ENCODE data around the gene STRN3.

STRN3 gene

GRCh38 chr14:31000629-31001338 lies 25.4 kb downstream of the STRN3 start:
- DNase-seq: no peak
- Mint-ChIP-seq H3K4me3 (no peak overlapping the region), H3K27ac (no peak overlapping the region), H3K27me3 (ENCODE audit: low read depth, poor library complexity) (no peaks in the 10 kb centered on the region), H3K36me3 (ENCODE audit: low read depth) (peaks cover 85% of the 10 kb centered on the region), H3K9me3 (peaks cover 61% of the 10 kb centered on the region), H3K4me1 (peaks cover 5% of the 10 kb centered on the region)
- no peak for TF ChIP-seq CTCF (IDR thresholded peaks at IDR 0.05)

GRCh38 chr14:30999038-30999773 lies 27.0 kb downstream of the STRN3 start:
- Mint-ChIP-seq H3K9me3 (peaks cover 61% of the 10 kb centered on the region), H3K4me3 (no peak overlapping the region), H3K4me1 (peaks cover 7% of the 10 kb centered on the region), H3K36me3 (ENCODE audit: low read depth) (peaks cover 90% of the 10 kb centered on the region), H3K27ac (no peak overlapping the region), H3K27me3 (ENCODE audit: low read depth, poor library complexity) (no peaks in the 10 kb centered on the region)
- no peak for DNase-seq
- TF ChIP-seq CTCF (IDR thresholded peaks at IDR 0.05): no peak

GRCh38 chr14:30998100-30998706 lies 28.0 kb downstream of the STRN3 start:
- H3K27ac Mint-ChIP-seq: no peak overlapping the region
- H3K36me3 Mint-ChIP-seq (ENCODE audit: low read depth): peaks cover 81% of the 10 kb centered on the region
- H3K4me1 Mint-ChIP-seq: peaks cover 7% of the 10 kb centered on the region
- no peak overlapping the region for H3K4me3 Mint-ChIP-seq
- TF ChIP-seq CTCF (IDR thresholded peaks at IDR 0.05): no peak
- DNase-seq: no peak
- no peaks in the 10 kb centered on the region for H3K27me3 Mint-ChIP-seq (ENCODE audit: low read depth, poor library complexity)
- H3K9me3 Mint-ChIP-seq: peaks cover 58% of the 10 kb centered on the region

GRCh38 chr14:30996892-30997659 lies 29.1 kb downstream of the STRN3 start:
- no peak for DNase-seq
- Mint-ChIP-seq H3K27me3 (ENCODE audit: low read depth, poor library complexity) (no peaks in the 10 kb centered on the region), H3K27ac (peak overlapping the region; percentile 35), H3K9me3 (peaks cover 52% of the 10 kb centered on the region), H3K36me3 (ENCODE audit: low read depth) (peaks cover 71% of the 10 kb centered on the region), H3K4me3 (no peak overlapping the region), H3K4me1 (peaks cover 7% of the 10 kb centered on the region)
- TF ChIP-seq CTCF (IDR thresholded peaks at IDR 0.05): no peak

- peak overlapping the region; percentile 79 for H3K27ac Mint-ChIP-seq
- no peak for TF ChIP-seq CTCF (IDR thresholded peaks at IDR 0.05)
- no peak for DNase-seq
- peaks cover 11% of the 10 kb centered on the region for H3K4me1 Mint-ChIP-seq
- no peaks in the 10 kb centered on the region for H3K27me3 Mint-ChIP-seq (ENCODE audit: low read depth, poor library complexity)
- H3K4me3 Mint-ChIP-seq: no peak overlapping the region
- peaks cover 64% of the 10 kb centered on the region for H3K36me3 Mint-ChIP-seq (ENCODE audit: low read depth)
- H3K9me3 Mint-ChIP-seq: peaks cover 40% of the 10 kb centered on the region
Measured at GRCh38 chr14:30995689-30996088, 30.5 kb downstream of the STRN3 start.

All from nephron progenitor cell (in vitro differentiated cells).